Sciatic nerve (tissue), 2 donors: ENCODE results near the gene TBC1D22A. TPM values are rescaled to one million over a fixed set of nuclear protein-coding genes. Genes with fewer than 3 reads are reported as not detected.

Experiments
- ATAC-seq: fragments of 200-7000 bp; cut with Tn5 transposase; one replicate; pipeline ENCODE4 v1.9.1; 2020; ENCODE audit warnings: mild to moderate bottlenecking, moderate library complexity
- DNase-seq: peaks from one replicate; pipeline ENCODE4 v3.0.0-alpha.2; 2020; ENCODE audit warnings: low spot score
- intact Hi-C: fragments of 100-400 bp; cut with DNase I; formaldehyde crosslinking; loops from one replicate; pipeline ENCODE4 v1.14.2; 2022
- total RNA-seq: library from RNA; stranded (reverse); fragmentation: NEBNext Ultra II Directional; extraction: Animal tissue kit (Norgen Biotek cat#: 25700); gene quantifications from one replicate; pipeline ENCODE4 v1.2.1, GENCODE V29; 2021
- donor health status: DM: no; HTN: no; CAD: no.
- donor health status: DM: no; HTN: no; CAD: no.

TBC1D22A gene
- total RNA-seq, 1 donor from 2014 or later, result 36.3 TPM

GRCh38 chr22:46905415-46905814 is 143.0 kb downstream of the TBC1D22A start:
- intact Hi-C loops, result no loop called here
- no peak for ATAC-seq
- DNase-seq, result peak; percentile 55

GRCh38 chr22:46905834-46906233 is 143.4 kb downstream of the TBC1D22A start:
- intact Hi-C loops, result no loop called here
- ATAC-seq, result no peak
- DNase-seq, result no peak

- DNase-seq (no peak), ATAC-seq (no peak)
- intact Hi-C loops, result no loop called here
Observed at GRCh38 chr22:46906326-46907045, 144.0 kb downstream of the TBC1D22A start.

GRCh38 chr22:46907241-46908215 is 145.1 kb downstream of the TBC1D22A start:
- DNase-seq, result peak; percentile 32
- ATAC-seq, result no peak
- intact Hi-C loops, result no loop called here

GRCh38 chr22:46908641-46909107 is 146.2 kb downstream of the TBC1D22A start:
- intact Hi-C loops, result no loop called here
- DNase-seq (no peak), ATAC-seq (no peak)

GRCh38 chr22:46909237-46910030 is 147.0 kb downstream of the TBC1D22A start:
- DNase-seq, result no peak
- intact Hi-C loops, result no loop called here
- ATAC-seq, result peak; percentile 50

GRCh38 chr22:46910624-46911023 is 148.2 kb downstream of the TBC1D22A start:
- DNase-seq (no peak), ATAC-seq (no peak)
- intact Hi-C loops, result no loop called here

GRCh38 chr22:46911346-46911745 is 148.9 kb downstream of the TBC1D22A start:
- DNase-seq, result no peak
- no peak for ATAC-seq
- intact Hi-C loops, result no loop called here

- DNase-seq (no peak), ATAC-seq (no peak)
- intact Hi-C loops, result no loop called here
Observed at GRCh38 chr22:46913351-46913750, 150.9 kb downstream of the TBC1D22A start.

GRCh38 chr22:46914481-46914880 is 152.0 kb downstream of the TBC1D22A start:
- ATAC-seq (no peak), DNase-seq (no peak)
- intact Hi-C loops, result no loop called here

GRCh38 chr22:46914916-46915894 is 152.8 kb downstream of the TBC1D22A start:
- intact Hi-C loops, result no loop called here
- DNase-seq, result no peak

GRCh38 chr22:46915950-46916730 is 153.7 kb downstream of the TBC1D22A start:
- ATAC-seq (no peak), DNase-seq (peak; percentile 19)
- intact Hi-C loops, result no loop called here

More at GRCh38 chr22:46914916-46915894, 152.8 kb downstream of the TBC1D22A start:
- ATAC-seq, result no peak

GRCh38 chr22:46916886-46917770 is 154.7 kb downstream of the TBC1D22A start:
- ATAC-seq, result no peak
- DNase-seq, result peak; percentile 39
- intact Hi-C loops, result no loop called here

GRCh38 chr22:46917771-46918101 is 155.3 kb downstream of the TBC1D22A start:
- intact Hi-C loops, result no loop called here
- no peak for ATAC-seq
- DNase-seq, result no peak

- peak; percentile 33 for DNase-seq
- intact Hi-C loops, result no loop called here
Observed at GRCh38 chr22:46918197-46918596, 155.7 kb downstream of the TBC1D22A start.

GRCh38 chr22:46922037-46922436 is 159.6 kb downstream of the TBC1D22A start:
- intact Hi-C loops, result no loop called here

More at GRCh38 chr22:46918197-46918596, 155.7 kb downstream of the TBC1D22A start:
- no peak for ATAC-seq

More at GRCh38 chr22:46922037-46922436, 159.6 kb downstream of the TBC1D22A start:
- no peak for DNase-seq
- no peak for ATAC-seq
